ENCODE measurements around the gene STX3. TPM values are rescaled to one million over a fixed set of nuclear protein-coding genes. Genes with fewer than 3 reads are reported as not detected.

Gene STX3
- total RNA-seq, 4 donors from 2014 or later = 36.5 to 46.4 (median 41.6) TPM

GRCh38 chr11:59810189-59810910 is 55.2 kb downstream of the STX3 start, which contains the start of gene MRPL16:
Gene MRPL16 (minus strand): TSS chr11:59810778. CDS start chr11:59810658, 120 bp downstream.
- DNase-seq = peak; percentile 90
- Histone ChIP-seq H3K4me1 (peaks cover 0 to 14% of the 10 kb centered on the region in 2 donors), H3K36me3 (peaks cover 14 to 15% of the 10 kb centered on the region in 2 donors), H3K9me3 (no peaks in the 10 kb centered on the region), H3K27ac (peak within 1 kb of the TSS; percentile 62 to 77 (median 69)), H3K27me3 (no peaks in the 10 kb centered on the region), H3K4me3 (replicated peaks in 1 of 3) (peak within 1 kb of the TSS; percentile 67 to 95 (median 85))
- TF ChIP-seq POLR2A (IDR thresholded peaks at IDR 0.05) (peak; percentile 18 to 73), CTCF (IDR thresholded peaks at IDR 0.05) (peak in 4 of 6 experiments; percentile 31 to 37 (median 34))
- WGBS, 2 donors = 0% methylated on average over 47 of the region's 54 CpGs
- intact Hi-C loops (cut with DNase I) = loop anchor here (2.0 kb wide), 1 partner anchor 56 kb away; the partner anchor contains the start of gene STX3

- peak overlapping the region in 2 of 3 donors; percentile 62 to 77 for H3K27ac ChIP-seq
- peak overlapping the region in 1 of 3 donors; percentile 67 for H3K4me3 ChIP-seq (replicated peaks in 1 of 3)
- no peaks in the 10 kb centered on the region for H3K27me3 ChIP-seq
- peaks cover 0 to 14% of the 10 kb centered on the region in 2 donors for H3K4me1 ChIP-seq
- intact Hi-C loops (cut with DNase I) = loop anchor here (2.0 kb wide), 1 partner anchor 56 kb away; the partner anchor contains the start of gene STX3
- TF ChIP-seq CTCF (IDR thresholded peaks at IDR 0.05) (no peak), POLR2A (IDR thresholded peaks at IDR 0.05) (no peak)
- 14% methylated on average over 8 of the region's 8 CpGs for WGBS, 2 donors
- peaks cover 12 to 14% of the 10 kb centered on the region in 2 donors for H3K36me3 ChIP-seq
- no peaks in the 10 kb centered on the region for H3K9me3 ChIP-seq
- no peak for DNase-seq
These were observed 55.7 kb downstream of the STX3 start for GRCh38 chr11:59810911-59811259.

GRCh38 chr11:59812220-59812619 is 57.0 kb downstream of the STX3 start:
- no peaks in the 10 kb centered on the region for H3K9me3 ChIP-seq
- intact Hi-C loops (cut with DNase I) = no loop called here
- peaks cover 0 to 14% of the 10 kb centered on the region in 2 donors for H3K4me1 ChIP-seq
- no peak for DNase-seq
- no peaks in the 10 kb centered on the region for H3K27me3 ChIP-seq
- H3K36me3 ChIP-seq = peaks cover 3 to 4% of the 10 kb centered on the region in 2 donors
- H3K27ac ChIP-seq = no peak overlapping the region
- TF ChIP-seq POLR2A (IDR thresholded peaks at IDR 0.05) (no peak), CTCF (IDR thresholded peaks at IDR 0.05) (no peak)
- WGBS, 2 donors = 87 to 90% methylated on average over 2 of the region's 2 CpGs
- H3K4me3 ChIP-seq (replicated peaks in 1 of 3) = no peak overlapping the region

GRCh38 chr11:59813364-59813763 is 58.2 kb downstream of the STX3 start:
- Histone ChIP-seq H3K36me3 (no peaks in the 10 kb centered on the region), H3K27me3 (no peaks in the 10 kb centered on the region), H3K4me3 (replicated peaks in 1 of 3) (no peak overlapping the region), H3K27ac (no peak overlapping the region), H3K9me3 (no peaks in the 10 kb centered on the region), H3K4me1 (peaks cover 0 to 14% of the 10 kb centered on the region in 2 donors)
- no peak for TF ChIP-seq CTCF (IDR thresholded peaks at IDR 0.05)
- TF ChIP-seq POLR2A (IDR thresholded peaks at IDR 0.05) = no peak
- intact Hi-C loops (cut with DNase I) = no loop called here
- no peak for DNase-seq
- WGBS, 2 donors = 82 to 91% methylated on average over 1 of the region's 1 CpG

GRCh38 chr11:59814021-59814420 is 58.8 kb downstream of the STX3 start:
- DNase-seq = no peak
- H3K4me1 ChIP-seq = peaks cover 0 to 14% of the 10 kb centered on the region in 2 donors
- no peaks in the 10 kb centered on the region for H3K36me3 ChIP-seq
- intact Hi-C loops (cut with DNase I) = no loop called here
- H3K9me3 ChIP-seq = no peaks in the 10 kb centered on the region
- no peak for TF ChIP-seq POLR2A (IDR thresholded peaks at IDR 0.05)
- no peak for TF ChIP-seq CTCF (IDR thresholded peaks at IDR 0.05)
- no peak overlapping the region for H3K27ac ChIP-seq
- WGBS, 2 donors = 61 to 79% methylated on average over 1 of the region's 1 CpG
- H3K4me3 ChIP-seq (replicated peaks in 1 of 3) = no peak overlapping the region
- no peaks in the 10 kb centered on the region for H3K27me3 ChIP-seq
